ENCODE results near the gene PURA.

PURA gene

DNA sequence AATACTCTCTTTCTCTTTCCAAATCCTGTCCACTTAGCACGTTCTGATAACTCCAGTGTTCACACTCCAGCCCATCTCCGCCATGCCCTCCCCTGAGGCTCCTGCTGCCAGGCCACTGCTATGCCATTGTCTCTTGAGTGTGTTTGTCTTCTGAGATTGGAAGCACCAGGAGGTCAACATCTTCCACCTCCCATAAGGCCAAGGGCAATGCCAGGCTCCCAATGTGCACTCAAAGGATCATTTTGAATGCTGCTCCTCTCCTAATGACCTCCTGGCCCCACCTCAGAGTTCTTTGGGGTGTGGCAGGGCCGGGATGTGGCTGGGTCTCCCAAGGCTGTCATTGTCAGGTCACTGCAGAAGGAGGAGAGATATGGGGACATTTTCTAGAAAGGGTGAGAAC is 31.3 kb downstream of the PURA start:
- no peaks in the 10 kb centered on the region for H3K36me3 ChIP-seq (ENCODE audit: control insufficient read depth, low read length)

DNA sequence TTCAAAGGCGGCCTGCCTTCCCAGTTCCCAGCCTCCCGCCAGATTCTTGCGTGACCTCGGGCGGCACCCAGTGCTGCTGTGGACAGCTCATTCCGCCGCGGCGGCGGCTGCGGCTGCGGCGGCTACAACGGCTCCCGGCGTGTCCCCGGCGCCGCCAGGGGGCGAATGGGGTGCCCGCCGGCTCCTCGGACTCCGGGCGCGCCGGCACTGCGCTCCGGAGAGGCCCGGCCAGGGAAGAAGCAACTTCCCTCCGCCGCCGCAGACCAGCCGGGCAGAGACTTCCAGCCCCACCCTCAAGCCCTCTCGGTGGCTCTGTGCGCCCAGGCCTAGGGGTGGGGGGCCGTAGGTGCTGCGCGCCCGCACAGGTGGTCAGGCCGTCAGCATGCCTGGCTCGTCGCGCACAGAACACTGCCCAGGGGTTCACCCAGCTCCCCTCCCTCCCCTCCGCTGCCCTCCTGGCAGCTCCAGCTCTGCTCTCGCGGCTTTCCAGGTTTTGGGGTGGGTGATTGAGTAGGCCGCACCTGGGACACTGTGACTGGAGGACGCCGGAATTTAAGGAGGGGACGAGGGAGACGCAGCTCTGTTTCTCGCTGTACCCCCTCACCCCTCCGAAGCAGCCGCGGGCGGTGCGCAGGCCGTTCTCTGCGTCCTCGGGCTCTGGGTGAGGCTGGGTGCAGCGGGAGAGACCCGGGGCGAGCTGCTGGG is 32.1 kb downstream of the PURA start:
- H3K79me2 ChIP-seq (ENCODE audit: control insufficient read depth, low read length) = no peaks in the 10 kb centered on the region
- TF ChIP-seq, protein P1, sequence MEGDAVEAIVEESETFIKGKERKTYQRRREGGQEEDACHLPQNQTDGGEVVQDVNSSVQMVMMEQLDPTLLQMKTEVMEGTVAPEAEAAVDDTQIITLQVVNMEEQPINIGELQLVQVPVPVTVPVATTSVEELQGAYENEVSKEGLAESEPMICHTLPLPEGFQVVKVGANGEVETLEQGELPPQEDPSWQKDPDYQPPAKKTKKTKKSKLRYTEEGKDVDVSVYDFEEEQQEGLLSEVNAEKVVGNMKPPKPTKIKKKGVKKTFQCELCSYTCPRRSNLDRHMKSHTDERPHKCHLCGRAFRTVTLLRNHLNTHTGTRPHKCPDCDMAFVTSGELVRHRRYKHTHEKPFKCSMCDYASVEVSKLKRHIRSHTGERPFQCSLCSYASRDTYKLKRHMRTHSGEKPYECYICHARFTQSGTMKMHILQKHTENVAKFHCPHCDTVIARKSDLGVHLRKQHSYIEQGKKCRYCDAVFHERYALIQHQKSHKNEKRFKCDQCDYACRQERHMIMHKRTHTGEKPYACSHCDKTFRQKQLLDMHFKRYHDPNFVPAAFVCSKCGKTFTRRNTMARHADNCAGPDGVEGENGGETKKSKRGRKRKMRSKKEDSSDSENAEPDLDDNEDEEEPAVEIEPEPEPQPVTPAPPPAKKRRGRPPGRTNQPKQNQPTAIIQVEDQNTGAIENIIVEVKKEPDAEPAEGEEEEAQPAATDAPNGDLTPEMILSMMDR (IDR thresholded peaks at IDR 0.05; ENCODE audit: low read depth, low read length, poor library complexity, severe bottlenecking) = peak; percentile 39
- peak; percentile 63; the same call in 1 of the 2 replicates for TF ChIP-seq EZH2phosphoT487 (IDR thresholded peaks at IDR 0.05; ENCODE audit: borderline replicate concordance, low read length)
- no peak overlapping the region for H3K4me3 ChIP-seq (ENCODE audit: low read length)
- peak overlapping the region; percentile 18; the same call in 1 of the 2 replicates for H3K4me2 ChIP-seq (ENCODE audit: low read length)
- H3K27ac ChIP-seq (ENCODE audit: low read depth, low read length) = no peak overlapping the region
- no peaks in the 10 kb centered on the region for H3K36me3 ChIP-seq (ENCODE audit: control insufficient read depth, low read length)
- H3K9me3 ChIP-seq (ENCODE audit: control insufficient read depth, insufficient read depth, low read length) = no peaks in the 10 kb centered on the region
- no peaks in the 10 kb centered on the region for H3K9me2 ChIP-seq (replicated peaks; ENCODE audit: control insufficient read depth, low read length)
- peaks cover 19% of the 10 kb centered on the region; the same call in 1 of the 2 replicates for H4K20me1 ChIP-seq (ENCODE audit: control insufficient read depth, insufficient read depth, low read depth, low read length)
- peaks cover 4% of the 10 kb centered on the region; the same call in 1 of the 2 replicates for H3K4me1 ChIP-seq (ENCODE audit: control insufficient read depth, low read length)
- peaks cover 28% of the 10 kb centered on the region for H3K27me3 ChIP-seq (ENCODE audit: control insufficient read depth, low read length)
- no peaks in the 10 kb centered on the region for H3F3A ChIP-seq (ENCODE audit: control insufficient read depth, insufficient read depth)

More for the DNA sequence above, 31.3 kb downstream of the PURA start:
- no peak overlapping the region for H3K4me2 ChIP-seq (ENCODE audit: low read length)
- no peak overlapping the region for H3K4me3 ChIP-seq (ENCODE audit: low read length)
- no peaks in the 10 kb centered on the region for H3F3A ChIP-seq (ENCODE audit: control insufficient read depth, insufficient read depth)
- H3K9me3 ChIP-seq (ENCODE audit: control insufficient read depth, insufficient read depth, low read length) = no peaks in the 10 kb centered on the region
- no peaks in the 10 kb centered on the region for H3K9me2 ChIP-seq (replicated peaks; ENCODE audit: control insufficient read depth, low read length)
- H4K20me1 ChIP-seq (ENCODE audit: control insufficient read depth, insufficient read depth, low read depth, low read length) = peaks cover 19% of the 10 kb centered on the region; the same call in 1 of the 2 replicates
- peaks cover 28% of the 10 kb centered on the region for H3K27me3 ChIP-seq (ENCODE audit: control insufficient read depth, low read length)
- H3K27ac ChIP-seq (ENCODE audit: low read depth, low read length) = no peak overlapping the region
- no peaks in the 10 kb centered on the region for H3K79me2 ChIP-seq (ENCODE audit: control insufficient read depth, low read length)
- TF ChIP-seq EZH2phosphoT487 (IDR thresholded peaks at IDR 0.05; ENCODE audit: borderline replicate concordance, low read length) = no peak
- TF ChIP-seq, protein P1 (IDR thresholded peaks at IDR 0.05; ENCODE audit: low read depth, low read length, poor library complexity, severe bottlenecking) = no peak
- peaks cover 8% of the 10 kb centered on the region; the same call in 1 of the 2 replicates for H3K4me1 ChIP-seq (ENCODE audit: control insufficient read depth, low read length)

DNA sequence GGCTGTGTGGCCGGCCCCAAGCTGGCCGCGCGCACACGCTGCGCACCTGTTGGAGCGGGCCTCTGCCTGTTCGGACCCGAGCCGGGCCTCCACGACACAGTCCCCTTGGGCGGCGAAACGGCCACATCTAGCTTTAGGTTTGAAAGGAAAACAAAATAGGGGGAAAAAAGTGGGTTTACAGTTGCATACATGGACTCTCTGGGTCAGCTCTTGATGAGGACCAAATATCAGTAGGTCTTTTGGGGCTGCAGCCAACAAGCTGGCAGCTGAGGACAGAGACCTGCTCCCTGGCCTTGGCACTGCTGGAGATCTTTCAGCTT is 32.6 kb downstream of the PURA start:
- TF ChIP-seq, protein P1 (IDR thresholded peaks at IDR 0.05; ENCODE audit: low read depth, low read length, poor library complexity, severe bottlenecking) = no peak
- TF ChIP-seq EZH2phosphoT487 (IDR thresholded peaks at IDR 0.05; ENCODE audit: borderline replicate concordance, low read length) = no peak
- Histone ChIP-seq H3K79me2 (ENCODE audit: control insufficient read depth, low read length) (no peaks in the 10 kb centered on the region), H3K4me3 (ENCODE audit: low read length) (no peak overlapping the region), H3K9me3 (ENCODE audit: control insufficient read depth, insufficient read depth, low read length) (no peaks in the 10 kb centered on the region), H3K27me3 (ENCODE audit: control insufficient read depth, low read length) (peaks cover 28% of the 10 kb centered on the region), H3K4me1 (ENCODE audit: control insufficient read depth, low read length) (peaks cover 4% of the 10 kb centered on the region; the same call in 1 of the 2 replicates), H4K20me1 (ENCODE audit: control insufficient read depth, insufficient read depth, low read depth, low read length) (peaks cover 19% of the 10 kb centered on the region; the same call in 1 of the 2 replicates), H3F3A (ENCODE audit: control insufficient read depth, insufficient read depth) (no peaks in the 10 kb centered on the region), H3K9me2 (replicated peaks; ENCODE audit: control insufficient read depth, low read length) (no peaks in the 10 kb centered on the region), H3K27ac (ENCODE audit: low read depth, low read length) (no peak overlapping the region), H3K4me2 (ENCODE audit: low read length) (no peak overlapping the region), H3K36me3 (ENCODE audit: control insufficient read depth, low read length) (no peaks in the 10 kb centered on the region)

Data from DOHH2 (cell line).